HG03095 (cell line): ENCODE data around the gene PGS1.

ENCODE experiments used
- ATAC-seq: cut with Tn5 transposase; IDR thresholded peaks from one replicate; pipeline ENCODE4 v1.9.1; 2021; ENCODE audit warnings: moderate library complexity; ENCODE audit not compliant: unreplicated experiment

PGS1 gene

DNA sequence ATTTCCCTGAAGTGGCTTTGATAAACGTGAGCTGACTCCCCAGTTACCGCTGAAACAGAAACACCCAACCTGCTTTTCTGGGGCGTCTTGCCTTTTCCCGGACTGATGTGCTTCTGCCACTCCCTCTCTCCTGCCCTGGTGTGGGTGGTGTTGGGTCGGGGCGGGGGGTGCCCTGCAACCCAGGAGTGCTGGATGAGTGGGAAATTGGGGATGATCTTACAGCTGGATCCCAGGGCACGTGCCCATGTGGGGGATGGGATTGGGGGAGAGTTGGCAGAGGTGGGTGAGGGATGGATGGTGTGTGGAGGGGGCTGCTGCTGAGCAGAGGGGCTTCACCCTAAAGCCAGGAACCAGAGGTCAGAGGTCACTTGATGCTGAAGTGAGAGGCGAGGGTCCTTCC lies 28.5 kb downstream of the PGS1 start:
- ATAC-seq = no peak

DNA sequence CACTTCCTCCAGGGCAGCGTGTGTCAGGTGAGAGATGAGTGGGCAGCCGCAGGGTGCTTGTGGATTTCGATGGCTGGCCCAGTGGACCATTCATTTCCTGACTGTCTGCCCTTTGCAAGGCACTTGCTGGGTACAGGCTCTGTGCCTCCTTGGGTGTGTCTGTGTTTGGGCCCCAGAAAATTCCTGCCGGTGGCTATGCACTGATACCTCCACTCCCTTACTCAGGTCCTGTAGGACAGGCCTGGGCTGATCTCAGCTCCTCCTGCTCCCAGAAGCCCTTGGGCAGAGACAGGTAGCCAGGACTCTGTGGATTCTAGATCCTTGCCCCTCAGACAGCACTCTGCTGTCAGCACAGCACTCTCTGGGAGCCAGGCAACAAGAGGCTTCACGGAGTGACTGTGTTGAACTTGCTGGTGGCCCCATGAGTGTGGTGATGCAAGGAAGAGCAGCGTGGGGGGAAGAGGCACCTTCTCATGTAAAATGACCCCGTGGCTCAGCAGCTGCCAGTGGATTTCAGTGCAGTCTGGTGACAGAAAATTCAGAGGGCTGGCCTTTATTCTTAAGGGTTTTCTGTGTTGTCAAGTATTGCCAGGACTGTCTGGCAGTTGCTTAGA lies 29.0 kb downstream of the PGS1 start:
- ATAC-seq = no peak

DNA sequence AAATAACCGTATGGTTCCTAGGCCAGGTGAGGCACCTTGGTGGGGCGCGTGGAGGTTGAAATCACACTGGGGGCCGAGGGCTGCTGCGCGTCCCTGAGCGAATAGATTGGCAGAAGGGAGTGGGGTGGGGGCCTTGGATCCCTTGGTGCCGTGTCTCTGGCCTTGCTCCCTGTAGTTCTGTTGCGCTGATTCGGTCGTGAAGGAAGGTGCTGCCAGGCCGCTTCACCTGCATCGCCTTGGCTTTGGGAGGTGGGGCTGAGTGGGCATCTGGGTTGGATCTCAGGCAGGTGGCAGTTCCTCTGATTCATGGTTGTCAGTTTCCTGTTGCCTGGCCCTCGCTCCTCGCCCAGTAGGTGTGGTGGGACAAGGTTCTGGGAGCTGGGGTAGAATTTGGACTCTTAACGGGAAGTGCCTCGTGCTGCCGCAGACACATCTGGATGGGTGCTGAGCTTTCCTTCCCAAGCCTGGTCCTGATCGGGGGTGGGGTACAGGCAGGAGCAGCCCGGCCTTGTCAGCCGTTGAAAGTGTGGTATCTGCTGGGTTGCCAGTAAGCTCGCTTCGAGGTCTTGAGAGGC lies 30.1 kb downstream of the PGS1 start:
- no peak for ATAC-seq

DNA sequence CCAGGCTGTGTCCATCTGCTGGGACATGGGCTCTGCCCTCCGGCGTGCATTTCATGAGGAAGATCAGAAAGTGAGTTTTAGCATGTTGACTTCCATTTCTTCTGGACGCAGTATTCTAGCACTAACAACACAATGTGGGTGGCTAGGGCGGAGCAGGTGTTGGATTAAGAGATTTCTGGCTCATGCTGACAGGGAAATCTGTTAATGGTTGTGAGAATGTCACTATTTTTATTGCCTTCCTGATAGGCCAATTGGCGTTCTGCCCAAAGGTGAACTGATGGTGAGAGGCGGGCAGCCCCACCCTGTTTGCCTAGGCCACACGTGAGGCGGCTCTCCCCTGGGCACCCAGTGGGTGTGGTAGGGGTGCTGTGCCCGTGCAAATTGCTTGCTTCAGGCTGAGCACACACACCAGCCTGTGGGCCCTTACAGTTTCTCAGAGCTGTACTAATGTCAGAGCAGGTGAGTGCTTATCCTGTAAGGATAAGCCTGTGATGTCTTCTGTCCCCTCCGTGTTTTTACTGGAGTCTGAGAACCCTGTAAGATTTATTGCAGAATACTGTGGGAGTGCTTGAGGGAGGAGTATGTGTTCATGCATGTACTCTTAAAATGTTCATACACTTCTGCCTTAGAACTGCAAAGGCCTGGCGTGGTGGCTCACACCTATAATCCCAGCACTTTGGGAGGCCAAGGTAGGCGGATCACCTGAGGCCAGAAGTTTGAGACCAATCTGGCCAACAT lies 30.9 kb downstream of the PGS1 start:
- ATAC-seq = no peak

DNA sequence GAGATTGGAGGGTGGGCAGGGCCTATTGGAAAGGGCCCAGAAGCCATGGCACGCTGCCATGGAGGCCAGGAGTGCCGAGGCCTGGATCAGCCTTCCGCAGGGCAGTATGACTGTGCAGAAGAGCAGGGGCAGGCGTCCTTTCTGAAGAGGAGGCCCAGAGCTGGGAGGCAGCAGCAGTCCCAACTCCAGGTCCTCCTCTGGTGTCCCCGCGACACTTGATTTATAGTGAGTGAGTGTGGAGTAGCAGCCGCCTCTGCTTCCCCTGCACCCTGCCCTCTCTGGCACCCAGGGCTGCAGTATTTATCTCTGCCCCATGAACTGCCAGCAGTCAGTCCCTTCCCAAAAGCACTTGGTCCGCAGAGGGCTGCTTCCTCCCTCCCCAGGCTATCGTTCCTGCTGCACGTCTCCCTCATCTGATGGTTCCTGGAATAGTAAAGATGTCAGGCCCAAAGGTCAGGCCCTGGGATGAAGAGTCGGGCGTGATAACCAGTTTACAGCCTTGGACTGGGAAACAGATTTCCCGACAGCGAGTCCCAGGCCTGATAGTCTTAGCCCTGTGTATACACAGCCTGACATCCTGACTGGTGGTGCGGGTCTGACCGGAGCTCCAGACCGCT lies 32.9 kb downstream of the PGS1 start:
- ATAC-seq = no peak

DNA sequence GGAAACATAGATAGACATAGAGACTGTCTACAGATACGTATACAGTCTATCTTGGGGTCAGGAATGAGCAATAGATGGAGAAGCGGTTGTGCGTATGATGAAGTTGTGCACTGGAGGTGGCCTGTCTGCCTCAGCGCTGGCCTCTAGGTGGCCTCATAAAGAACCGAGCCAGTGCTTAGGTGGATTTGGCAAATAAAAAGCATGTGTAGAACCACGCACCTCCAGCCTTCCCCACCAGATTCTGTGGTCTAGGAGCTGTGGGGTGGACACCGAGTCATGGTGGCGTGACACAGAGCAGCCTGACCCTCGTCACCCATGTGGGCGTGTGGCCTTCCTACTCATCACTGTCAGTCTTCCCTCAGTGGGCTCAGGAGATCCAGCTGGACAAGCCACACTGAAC lies 34.0 kb downstream of the PGS1 start:
- ATAC-seq = no peak

DNA sequence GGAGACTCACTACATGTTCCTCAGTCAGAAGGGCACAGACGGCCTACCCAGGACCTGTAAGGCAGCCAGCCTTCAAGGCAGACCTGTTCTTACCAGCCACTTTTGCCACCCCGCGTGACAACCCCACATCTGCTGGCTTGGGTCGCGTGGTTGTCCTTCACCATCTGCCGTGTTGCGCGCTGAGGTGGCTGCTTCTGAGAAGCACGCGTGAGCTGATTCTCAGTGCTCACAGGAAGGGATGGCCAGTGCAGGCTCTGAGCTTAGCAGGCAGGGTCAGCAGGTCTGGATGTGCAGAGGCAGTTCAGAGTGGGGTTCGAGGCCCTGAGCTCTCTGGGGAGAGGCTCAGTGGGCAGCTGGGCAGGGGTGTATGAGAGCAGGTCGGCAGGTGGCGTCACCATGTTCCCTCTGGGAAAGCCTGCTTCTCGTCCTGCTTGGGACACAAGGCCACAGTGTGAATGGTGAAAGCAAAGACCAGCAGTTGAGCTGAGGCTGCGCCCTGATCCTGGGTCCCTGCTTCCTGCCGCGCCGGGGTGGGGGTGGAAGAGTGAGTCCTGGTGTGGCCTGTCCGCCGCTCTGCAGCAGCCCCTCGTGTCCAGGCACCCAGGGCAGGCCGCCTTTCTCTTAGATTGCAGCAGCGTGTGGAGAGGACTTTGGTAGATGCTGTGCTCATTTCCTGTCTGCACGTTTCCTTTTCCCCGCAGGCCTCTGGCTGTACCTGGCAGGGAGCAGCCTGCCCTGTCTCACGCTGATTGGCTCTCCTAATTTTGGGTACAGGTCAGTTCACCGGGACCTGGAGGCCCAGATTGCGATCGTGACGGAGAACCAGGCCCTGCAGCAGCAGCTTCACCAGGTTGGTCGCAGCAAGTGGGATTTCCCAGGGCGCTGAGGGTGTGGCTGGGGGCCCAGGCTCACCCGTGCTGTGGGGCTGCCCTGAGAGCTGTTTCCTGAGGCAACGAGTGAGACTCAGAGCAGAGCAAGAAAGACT lies 36.0 kb downstream of the PGS1 start:
- no peak for ATAC-seq

DNA sequence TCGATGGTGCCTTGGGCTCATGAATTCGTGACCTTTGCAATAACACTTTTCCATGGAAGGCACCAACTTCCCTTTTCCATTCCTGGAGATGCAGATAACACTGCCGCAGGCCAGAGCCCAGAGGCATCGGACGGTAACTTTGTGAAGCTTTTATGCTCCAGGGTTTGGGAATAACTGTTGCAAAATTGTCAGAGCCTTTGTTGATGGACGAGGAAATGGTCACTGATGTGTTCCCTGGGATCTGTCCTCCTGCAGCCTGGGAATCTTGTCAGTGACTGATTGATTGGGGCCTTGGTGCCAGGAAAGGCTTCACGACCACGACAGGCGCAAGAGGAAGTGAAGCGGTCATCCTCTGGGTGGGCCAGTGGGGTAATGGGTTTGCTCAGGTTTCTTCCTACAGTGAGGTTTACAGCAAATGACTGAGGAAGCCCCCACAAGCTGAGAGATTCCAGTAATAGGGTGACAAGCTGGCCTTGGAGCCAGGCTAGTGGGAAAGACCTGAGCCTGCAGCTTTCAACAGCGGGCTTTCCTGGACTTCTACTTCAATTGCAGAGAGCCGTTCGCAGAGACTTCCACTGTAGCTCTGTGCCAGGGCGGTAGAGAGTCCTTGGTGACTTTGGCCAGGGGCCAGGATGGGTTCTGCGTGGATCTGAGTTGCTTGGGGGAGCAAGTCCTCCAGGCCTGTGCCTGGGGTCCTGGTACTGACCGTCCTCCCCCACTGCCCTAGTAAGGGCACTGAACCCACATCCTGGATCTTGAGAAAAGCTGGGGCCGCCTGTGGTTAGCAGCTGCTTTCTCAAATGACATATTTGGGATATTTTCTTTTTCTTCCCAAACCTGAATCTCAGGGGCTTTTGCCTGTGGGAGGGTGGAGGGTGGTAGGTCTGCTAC lies 37.6 kb downstream of the PGS1 start:
- ATAC-seq = no peak

DNA sequence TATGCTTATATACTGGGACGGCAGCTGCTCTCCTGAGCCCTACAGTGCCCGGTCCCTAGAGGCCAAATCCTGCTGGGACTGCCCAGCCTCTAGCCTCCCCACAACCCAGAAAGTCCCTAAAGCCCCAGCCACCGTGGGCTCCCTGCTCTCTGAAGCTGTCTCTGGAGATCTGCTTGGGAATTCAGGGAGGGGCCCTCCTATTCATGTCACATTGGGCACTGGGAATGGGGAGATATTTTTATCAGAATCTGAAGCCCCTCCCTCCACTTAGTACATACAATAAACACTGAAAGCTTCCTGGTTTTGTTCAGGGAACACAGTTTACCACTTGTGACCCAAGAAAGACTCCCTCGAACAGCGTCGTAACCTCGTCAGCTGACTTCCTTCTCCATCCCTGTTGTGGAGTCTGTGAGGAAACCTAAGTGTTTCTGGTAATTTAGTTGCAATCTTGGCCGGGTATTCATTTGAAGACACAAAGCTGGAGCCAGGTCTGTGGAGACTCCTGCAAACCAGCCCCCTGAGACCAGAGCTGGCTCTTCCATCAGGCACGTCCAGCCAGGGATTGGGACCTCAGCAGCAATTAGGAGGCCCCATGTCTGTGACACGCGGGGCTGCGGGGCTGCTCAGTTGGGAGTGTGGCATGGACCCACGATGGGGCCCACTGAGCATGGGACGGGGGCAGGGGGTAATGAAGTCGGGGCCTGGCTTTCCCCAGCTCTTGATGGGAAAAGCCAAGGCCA lies 38.5 kb downstream of the PGS1 start:
- ATAC-seq = no peak

DNA sequence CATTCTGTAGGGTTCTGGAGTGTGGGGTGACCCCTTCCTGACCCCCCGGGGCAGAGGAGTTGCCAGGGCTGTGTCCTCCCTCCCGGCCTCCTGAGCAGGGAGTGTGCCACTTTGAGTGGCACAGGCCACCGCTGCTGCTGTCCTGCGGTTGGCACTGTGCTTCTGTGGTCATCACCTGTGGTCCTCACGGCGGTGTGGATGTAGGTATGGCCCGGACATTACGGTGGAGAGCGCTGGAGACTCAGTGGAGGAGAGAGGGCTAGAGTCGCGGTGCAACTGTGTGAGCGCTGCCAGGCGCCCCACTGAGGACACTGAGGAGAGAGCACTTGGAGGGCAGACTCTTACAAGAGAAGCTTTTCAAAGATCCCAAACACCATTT lies 39.1 kb downstream of the PGS1 start:
- no peak for ATAC-seq

DNA sequence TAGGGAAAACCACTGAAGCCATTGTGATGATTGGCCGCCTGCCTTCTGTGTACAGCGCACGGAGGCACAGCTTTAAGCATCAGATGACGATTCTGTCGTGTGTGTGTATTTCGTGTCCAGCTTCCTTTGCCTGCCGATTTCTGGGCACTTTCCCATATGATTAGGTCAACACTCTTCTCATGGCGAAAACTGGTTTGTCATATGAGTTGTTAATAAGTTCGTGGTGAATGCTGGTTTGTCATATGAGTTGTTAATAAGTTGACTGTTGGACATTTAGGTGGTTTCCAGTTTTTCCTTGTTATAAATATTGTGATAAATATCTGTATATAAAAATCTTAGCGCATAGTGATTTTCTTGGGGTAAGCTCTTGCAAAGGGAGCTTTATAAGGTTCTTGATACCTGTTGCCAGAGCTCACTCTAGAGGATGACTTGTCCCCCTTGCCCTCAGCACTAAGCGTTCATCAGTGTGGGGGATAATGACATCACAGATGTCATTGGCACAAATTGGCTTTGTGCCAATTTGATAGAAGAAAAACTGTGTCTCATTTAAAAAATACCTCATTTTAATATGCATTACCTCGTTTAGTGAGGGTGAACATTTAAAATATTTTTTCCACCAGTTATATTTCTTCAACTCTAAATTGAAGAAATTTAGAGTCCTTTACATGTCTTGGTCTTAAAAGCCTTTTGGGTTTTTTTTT lies 40.0 kb downstream of the PGS1 start:
- no peak for ATAC-seq

DNA sequence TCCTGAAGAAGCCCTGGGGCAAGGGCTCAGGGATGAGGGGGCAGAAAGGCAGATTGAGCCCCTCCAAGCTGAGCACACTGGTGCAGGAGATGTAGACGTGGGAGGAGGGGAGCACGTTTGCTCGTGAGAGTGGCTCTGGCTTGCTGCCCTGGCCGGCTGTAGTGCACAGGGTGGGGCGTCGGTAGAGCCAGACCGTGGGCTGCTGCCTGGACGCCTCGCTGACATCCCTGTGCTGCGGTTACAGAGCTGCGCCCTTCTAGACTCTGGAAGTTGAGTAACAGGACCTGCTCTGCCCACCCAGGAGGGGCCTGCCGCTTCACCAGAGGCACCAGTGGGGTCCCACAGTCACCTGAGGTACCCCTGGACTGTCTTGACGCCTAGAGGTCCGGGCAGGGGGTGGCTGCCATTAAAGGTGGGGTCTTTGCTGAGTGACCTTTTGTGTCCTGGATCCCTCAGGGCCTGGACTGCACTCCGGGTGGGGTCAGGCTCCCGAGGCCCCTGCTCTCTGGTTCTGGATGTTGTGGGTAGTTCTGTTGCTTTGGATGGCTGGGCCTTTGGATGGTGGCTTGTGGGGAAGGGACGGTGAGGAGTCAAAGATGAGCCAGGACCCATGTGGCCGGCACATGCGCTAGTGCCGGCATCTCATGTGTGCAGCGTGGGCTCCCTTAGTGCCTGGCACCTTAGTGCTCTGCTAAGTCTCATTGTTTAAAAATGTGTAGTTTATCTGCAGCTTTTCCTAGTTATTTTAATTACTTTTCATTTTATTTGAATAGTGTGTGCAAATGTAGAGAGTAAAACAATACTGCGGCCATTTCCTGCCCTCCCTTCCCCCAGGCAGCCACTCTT lies 41.7 kb downstream of the PGS1 start:
- no peak for ATAC-seq

DNA sequence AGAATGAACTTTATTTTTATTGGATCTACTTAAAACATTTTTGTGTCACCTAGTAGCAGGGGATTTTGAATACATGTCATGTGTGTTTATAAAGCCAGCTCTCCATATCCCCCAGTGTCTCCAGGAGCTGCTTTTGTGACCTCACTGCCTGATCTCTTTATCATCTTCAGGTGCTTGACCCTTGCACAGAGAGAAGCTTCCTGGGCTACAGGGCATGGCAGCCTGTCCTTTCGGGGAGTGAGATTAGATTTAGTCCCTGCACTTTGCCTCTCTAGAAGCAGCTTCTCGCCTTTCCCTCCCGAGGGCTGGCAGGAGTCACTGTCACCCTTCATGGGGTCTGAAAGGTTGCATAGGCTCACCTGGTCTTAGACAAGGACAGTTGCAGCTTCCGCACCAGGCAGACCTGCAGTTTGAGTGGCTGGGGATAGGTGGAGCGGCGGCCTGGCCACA lies 42.7 kb downstream of the PGS1 start:
- ATAC-seq = no peak

DNA sequence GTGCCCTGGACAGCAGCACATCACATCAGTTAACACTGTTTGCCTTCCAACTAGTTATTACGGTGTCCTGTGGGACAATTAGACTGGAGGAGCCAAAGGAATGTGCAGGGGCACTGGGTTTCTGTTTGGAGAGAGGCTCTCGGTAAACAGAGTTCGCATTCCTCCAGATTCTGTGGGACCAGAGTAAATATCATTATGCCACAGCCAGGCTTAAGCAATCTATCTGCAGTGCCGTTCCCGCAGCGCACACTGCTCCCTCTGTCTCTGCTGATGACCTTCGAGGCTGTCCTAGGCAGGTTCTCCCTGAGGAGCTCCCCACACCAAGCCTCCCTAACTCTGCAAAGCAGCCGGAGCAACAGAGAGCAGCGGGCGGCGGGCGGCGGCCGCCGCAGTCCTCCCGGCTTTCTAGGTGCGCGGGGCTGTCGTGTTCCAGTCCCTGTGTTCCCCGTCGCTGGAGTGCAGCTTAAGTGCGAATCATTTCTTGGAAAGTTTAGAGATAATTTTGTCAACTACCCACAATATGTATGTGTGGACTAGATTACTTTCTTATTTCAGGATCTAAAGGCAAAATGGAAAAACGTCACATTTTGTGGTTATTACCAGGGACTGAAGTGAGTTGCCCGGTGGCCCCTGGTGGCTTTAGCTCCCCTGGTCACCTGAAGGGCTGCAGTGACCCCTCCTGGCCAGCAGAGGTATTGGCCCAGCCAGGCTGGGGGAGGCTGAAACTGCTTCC lies 43.3 kb downstream of the PGS1 start:
- no peak for ATAC-seq

DNA sequence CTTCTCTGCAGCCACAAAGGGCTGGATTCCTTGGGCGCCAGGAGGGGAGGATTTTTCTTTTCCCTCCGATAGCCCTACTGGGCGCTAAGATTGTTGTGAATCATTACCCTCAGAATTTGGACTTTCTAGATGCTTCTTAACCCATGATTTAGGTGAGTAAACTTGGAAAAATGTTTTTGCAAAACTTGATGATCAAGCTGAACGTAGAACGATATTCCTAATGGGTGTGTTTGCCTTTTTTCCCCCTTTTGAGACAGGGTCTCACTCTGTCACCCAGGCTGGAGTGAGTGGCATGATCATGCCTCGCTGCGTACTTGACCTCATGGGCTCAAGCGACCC lies 43.8 kb downstream of the PGS1 start:
- no peak for ATAC-seq

DNA sequence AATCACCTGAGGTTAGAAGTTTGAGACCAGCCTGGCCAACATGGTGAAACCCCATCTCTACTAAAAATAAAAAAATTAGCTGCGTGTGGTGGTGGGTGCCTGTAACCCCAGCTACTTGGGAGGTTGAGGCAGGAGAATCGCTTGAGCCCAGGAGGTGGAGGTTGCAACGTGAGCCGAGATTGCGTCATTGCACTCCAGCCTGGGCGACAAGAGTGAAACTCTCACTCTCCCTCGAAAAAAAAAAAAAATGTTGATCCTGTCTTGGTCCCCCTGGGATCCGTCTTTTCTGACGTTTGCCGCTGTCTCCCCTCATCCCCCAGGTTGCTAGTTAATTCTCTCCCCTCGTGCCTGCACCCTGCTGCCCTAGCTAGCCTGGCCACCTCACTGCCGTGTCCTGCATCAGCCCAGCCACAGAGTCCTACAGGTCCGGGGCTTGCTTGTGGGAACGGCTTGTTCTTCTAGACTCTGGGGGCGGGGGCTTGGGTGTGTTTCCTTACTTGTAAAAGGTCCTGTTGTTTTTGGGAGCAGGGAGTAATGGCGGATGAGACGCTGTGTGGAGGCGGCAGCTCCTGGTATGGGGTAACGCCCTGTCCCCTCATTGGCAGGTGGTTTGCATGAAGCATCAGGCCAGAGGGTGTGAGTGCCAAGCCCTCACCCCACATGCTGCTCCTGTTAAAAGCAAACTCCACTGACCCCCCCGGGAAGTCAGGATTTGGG lies 44.6 kb downstream of the PGS1 start:
- ATAC-seq = no peak
